ENCODE measurements around the gene ANP32E. TPM values are rescaled to one million over a fixed set of nuclear protein-coding genes. Genes with fewer than 3 reads are reported as not detected.

The ANP32E gene
- total and polyA plus RNA-seq, 2 of the 8 experiments (the other 6 are each of a cell fraction or from before 2014, with no cell fraction given) = 20.7 to 123 TPM

DNA sequence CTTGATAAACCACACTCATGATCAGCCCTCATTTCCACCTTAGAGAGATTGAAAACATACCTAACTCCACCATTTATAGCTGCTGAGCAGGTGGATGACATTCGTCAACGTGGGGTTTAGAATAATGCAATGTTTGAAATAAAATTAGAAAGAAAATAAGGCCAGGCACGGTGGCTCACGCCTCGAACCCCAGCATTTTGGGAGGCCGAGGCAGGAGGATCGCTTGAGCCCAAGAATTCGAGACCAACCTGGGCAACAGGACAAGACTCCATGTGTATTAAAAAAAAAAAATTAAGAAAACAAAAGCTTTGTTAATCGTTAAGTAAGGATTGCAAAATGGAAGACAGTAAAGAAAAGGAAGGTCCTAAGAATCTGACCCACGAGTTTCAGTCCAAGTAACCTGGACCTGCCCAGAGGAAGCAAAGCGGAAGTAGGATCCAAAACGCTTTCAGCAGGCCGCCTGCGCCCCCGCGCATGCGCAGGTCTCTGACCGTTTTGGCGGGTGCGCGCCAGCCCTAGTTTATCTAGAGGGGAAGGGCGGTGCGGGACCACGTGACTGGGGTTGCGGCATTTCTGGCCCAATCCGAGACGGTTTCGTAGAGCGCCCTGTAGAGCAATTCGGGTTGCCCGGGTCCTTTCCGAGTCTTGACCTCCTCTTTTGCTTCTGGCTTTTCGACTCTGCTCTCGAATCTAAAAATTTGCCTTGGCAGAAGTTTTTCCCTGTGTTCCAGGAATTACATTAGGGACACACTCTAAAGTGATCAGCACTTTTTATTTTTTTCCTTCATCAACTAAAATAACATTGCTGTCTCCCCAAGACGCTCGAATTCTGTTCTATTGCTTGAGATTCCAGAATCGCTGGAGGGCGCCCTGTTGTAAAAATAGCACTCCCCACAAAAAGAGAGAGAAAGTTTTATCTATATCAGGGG lies 22.5 kb downstream of the ANP32E start (continued):
- TF ChIP-seq RNF2 (IDR thresholded peaks at IDR 0.05; ENCODE audit: borderline replicate concordance, low read depth, low read length, missing control alignments, poor library complexity, severe bottlenecking) (no peak), NRF1 (IDR thresholded peaks at IDR 0.05; ENCODE audit: low read depth, low read length) (peak; percentile 97), HDAC6 (IDR thresholded peaks at IDR 0.05; ENCODE audit: low read depth, low read length) (no peak), KDM4A (IDR thresholded peaks at IDR 0.05; ENCODE audit: low read depth, low read length, severe bottlenecking) (no peak), BRCA1 (IDR thresholded peaks at IDR 0.05; ENCODE audit: low read depth, low read length) (no peak), RBBP5 (IDR thresholded peaks at IDR 0.05; ENCODE audit: borderline replicate concordance, low read depth, low read length) (no peak), TAF7 (optimal IDR thresholded peaks at IDR 0.05; ENCODE audit: borderline replicate concordance, low read depth, low read length) (no peak), FOSL1 (IDR thresholded peaks at IDR 0.05; ENCODE audit: insufficient read depth, low read depth, low read length) (no peak), POU5F1 (IDR thresholded peaks at IDR 0.05; ENCODE audit: low read depth, low read length) (no peak), SIX5 (IDR thresholded peaks at IDR 0.05; ENCODE audit: low read depth, low read length) (no peak), KDM5A (IDR thresholded peaks at IDR 0.05; ENCODE audit: low read length) (no peak), SUZ12 (IDR thresholded peaks at IDR 0.05; ENCODE audit: low read length) (no peak), POLR2A (IDR thresholded peaks at IDR 0.05; ENCODE audit: control extremely low read depth in 1 of 2, low read depth in 2 of 2, low read length in 2 of 2) (peak in 1 of 2 experiments; percentile 77; a peak in 2 of 3 replicates), GABPA (IDR thresholded peaks at IDR 0.05; ENCODE audit: borderline replicate concordance, insufficient read depth, low read length) (no peak), YY1 (IDR thresholded peaks at IDR 0.05; ENCODE audit: low read depth, low read length) (no peak), JUN (IDR thresholded peaks at IDR 0.05; ENCODE audit: low read depth, low read length) (no peak)
- TF ChIP-seq, protein P1, sequence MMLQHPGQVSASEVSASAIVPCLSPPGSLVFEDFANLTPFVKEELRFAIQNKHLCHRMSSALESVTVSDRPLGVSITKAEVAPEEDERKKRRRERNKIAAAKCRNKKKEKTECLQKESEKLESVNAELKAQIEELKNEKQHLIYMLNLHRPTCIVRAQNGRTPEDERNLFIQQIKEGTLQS (IDR thresholded peaks at IDR 0.05; ENCODE audit: insufficient read depth, low read depth, low read length) = peak; percentile 82

Measured in H1 (cell line).